Measurements from ENCODE around the gene ZNF276.

ZNF276 gene

DNA sequence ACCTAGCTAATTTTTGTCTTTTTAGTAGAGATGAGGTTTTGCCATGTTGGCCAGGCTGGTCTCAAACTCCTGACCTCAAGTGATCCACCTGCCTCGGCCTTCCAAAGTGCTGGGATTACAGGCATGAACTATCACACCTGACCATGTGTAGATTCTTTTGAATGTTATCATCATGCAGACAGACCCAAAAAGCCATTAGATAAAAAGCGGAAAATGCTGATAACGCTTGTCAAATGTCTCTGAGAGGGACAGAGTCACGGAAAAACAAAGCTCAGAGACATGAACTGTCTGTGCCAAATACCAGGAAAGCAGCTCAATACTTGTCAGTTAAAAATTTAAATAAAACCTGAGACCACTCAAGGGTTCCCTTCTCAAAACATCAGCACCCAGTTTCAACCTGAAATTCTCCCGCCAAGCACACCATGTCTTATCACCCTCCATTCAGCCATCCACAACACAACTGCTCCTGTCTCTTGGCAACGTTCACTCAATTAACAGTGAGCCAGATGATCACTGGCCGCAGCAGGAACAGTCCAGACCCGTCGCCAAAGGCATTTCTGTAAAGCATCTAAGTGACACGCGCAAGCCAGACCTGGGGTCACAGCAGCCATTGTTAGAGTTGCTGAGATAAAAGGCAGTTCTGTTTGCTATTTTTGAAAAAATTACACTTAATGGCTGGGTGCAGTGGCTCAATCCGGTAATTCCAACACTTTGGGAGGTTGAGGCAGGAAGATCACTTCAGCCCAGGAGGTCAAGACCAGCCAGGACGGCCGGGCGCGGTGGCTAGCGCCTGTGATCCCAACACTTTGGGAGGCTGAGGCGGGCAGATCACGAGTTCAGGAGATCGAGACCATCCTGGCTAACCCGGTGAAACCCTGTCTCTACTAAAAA, 65.4 kb downstream of the ZNF276 start:
- DNase-seq: no peak

DNA sequence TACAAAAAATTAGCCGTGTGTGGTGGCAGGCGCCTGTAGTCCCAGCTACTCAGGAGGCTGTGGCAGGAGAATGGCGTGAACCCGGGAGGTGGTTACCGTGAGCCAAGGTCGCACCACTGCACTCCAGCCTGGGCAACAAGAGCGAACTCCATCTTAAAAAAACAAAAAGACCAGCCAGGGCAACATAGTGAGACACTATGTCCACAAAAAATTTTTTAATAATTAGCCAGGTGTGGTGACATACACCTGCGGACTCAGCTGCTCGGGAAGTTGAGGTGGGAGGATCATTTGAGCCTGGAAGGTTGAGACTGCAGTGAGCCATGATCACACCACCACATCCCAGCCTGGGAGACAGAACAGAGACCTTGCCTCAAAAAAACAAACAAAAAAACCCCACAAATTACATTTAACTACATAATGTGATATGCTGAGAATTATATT, 66.0 kb downstream of the ZNF276 start:
- no peak for DNase-seq

All from T-helper 9 cell (primary cell).